NB4 (cell line): ENCODE measurements around the gene BDKRB1.

Experiments
- CTCF ChIP-seq: IDR thresholded peaks from one replicate; pipeline ENCODE4 v1.5.1; 2012; ENCODE audit warnings: low read depth, low read length
- POLR2A ChIP-seq: IDR thresholded peaks from 2 replicates; pipeline ENCODE4 v1.6.1; 2011; ENCODE audit warnings: mild to moderate bottlenecking; ENCODE audit not compliant: insufficient read length; ENCODE audit errors: extremely low read depth

DNA sequence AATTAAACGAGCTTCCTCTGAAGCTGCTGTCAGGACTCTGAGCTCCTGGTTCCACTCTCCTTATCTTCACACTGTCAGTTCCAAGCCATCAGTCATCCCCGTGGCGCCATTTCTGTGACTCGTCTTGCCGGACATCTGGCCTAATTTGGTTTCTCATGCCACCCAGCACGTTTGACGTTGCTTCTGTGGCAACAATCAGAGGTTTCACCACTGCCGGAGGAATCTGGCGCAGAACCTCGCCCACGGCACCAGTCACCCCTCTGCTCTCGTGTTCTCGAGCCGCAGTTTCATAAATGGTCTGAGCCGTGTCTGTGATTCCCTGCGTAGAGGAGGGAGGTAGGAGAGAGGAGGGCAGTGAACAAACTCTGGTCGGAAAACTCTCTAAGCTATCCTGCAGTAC is 29.7 kb downstream of the BDKRB1 start:
- TF ChIP-seq POLR2A (no peak), CTCF (no peak)
